GM12878 (cell line): Measurements from ENCODE around the gene RSAD2. TPM values are rescaled to one million over a fixed set of nuclear protein-coding genes. Genes with fewer than 3 reads are reported as not detected.

Experiments
- ETV6 ChIP-seq, 2 experiments: fragments of 450-650 bp in 1 of 2; IDR thresholded peaks in 1 of 2; conservative IDR thresholded peaks in 1 of 2; 2 replicates each; pipeline ENCODE4 v1.6.1; 2014; ENCODE audit warnings: antibody characterized with exemption in 1 of 2, borderline replicate concordance in 1 of 2, low read depth in 1 of 2, mild to moderate bottlenecking in 1 of 2, moderate library complexity in 1 of 2
- HDAC2 ChIP-seq: fragments of 200-600 bp; sonication (generic); IDR thresholded peaks from 2 replicates; pipeline ENCODE4 v1.6.1; 2017
- HSF1 ChIP-seq: fragments of 150-350 bp; IDR thresholded peaks from 2 replicates; pipeline ENCODE4 v1.6.1; 2014; ENCODE audit warnings: mild to moderate bottlenecking, low read depth, low read length
- IRF4 ChIP-seq: IDR thresholded peaks from 2 replicates; pipeline ENCODE4 v1.6.1; 2011; ENCODE audit warnings: low read depth, low read length
- KDM1A ChIP-seq: fragments of 200-600 bp; sonication (generic); IDR thresholded peaks from 2 replicates; pipeline ENCODE4 v1.6.1; 2016; ENCODE audit warnings: borderline replicate concordance
- LARP7 ChIP-seq: fragments of 450-650 bp; IDR thresholded peaks from 2 replicates; pipeline ENCODE4 v1.6.1; 2017; ENCODE audit warnings: mild to moderate bottlenecking
- NFIC ChIP-seq: IDR thresholded peaks from 2 replicates; pipeline ENCODE4 v1.6.1; 2012; ENCODE audit warnings: low read depth, mild to moderate bottlenecking, inconsistent platforms, low read length, moderate library complexity
- NFYB ChIP-seq: IDR thresholded peaks from 2 replicates; pipeline ENCODE4 v1.6.1; 2011; ENCODE audit warnings: low read depth, mild to moderate bottlenecking, low read length, improper control_type of control experiment, moderate library complexity; ENCODE audit not compliant: insufficient read depth
- RFX5 ChIP-seq: IDR thresholded peaks from 2 replicates; pipeline ENCODE4 v1.6.1; 2011; ENCODE audit warnings: low read depth, low read length, improper control_type of control experiment
- RUNX3 ChIP-seq: IDR thresholded peaks from 2 replicates; pipeline ENCODE4 v1.6.1; 2012; ENCODE audit warnings: low read length, inconsistent platforms
- SMAD5 ChIP-seq: IDR thresholded peaks from 2 replicates; pipeline ENCODE4 v1.6.1; 2016; ENCODE audit warnings: antibody characterized with exemption, low read depth
- SMC3 ChIP-seq: IDR thresholded peaks from 2 replicates; pipeline ENCODE4 v1.6.1; 2011; ENCODE audit warnings: low read length, improper control_type of control experiment, borderline replicate concordance
- SUZ12 ChIP-seq: fragments of 200-600 bp; sonication (generic); IDR thresholded peaks from one replicate; pipeline ENCODE4 v1.6.1; 2018; ENCODE audit warnings: antibody characterized with exemption, mild to moderate bottlenecking; ENCODE audit not compliant: unreplicated experiment
- TARDBP ChIP-seq: IDR thresholded peaks from 2 replicates; pipeline ENCODE4 v1.6.1; 2016; ENCODE audit warnings: borderline replicate concordance
- YY1 ChIP-seq: IDR thresholded peaks from 2 replicates; pipeline ENCODE4 v1.6.1; 2011; ENCODE audit warnings: low read depth, mild to moderate bottlenecking, low read length
- ZBED1 ChIP-seq: IDR thresholded peaks from 2 replicates; pipeline ENCODE4 v1.6.1; 2016; ENCODE audit warnings: borderline replicate concordance
- ZNF274 ChIP-seq: IDR thresholded peaks from one replicate; pipeline ENCODE4 v1.8.0; 2011; ENCODE audit not compliant: insufficient read length, insufficient read depth
- polyA plus RNA-seq, 11 experiments: library from polyadenylated mRNA; depleted of rRNA in 4 of 11; unstranded in 6 of 11; stranded (reverse) in 5 of 11; fragments of >200 nt; fragmentation: Nextera tagmentation in 4 of 11; fragmentation: Illumina TruSeq in 1 of 11; extraction: Ambion mirVana in 4 of 11; extraction: Trizol in 1 of 11; gene quantifications; 1 replicate in 1 of 11; 2 replicates in 10 of 11; pipeline versions ENCODE4 v1.2.1 to v1.2.3, GENCODE V29; 2011 to 2016; ENCODE audit warnings: inconsistent platforms in 2 of 11, missing spikeins in 2 of 11, low read depth in 1 of 11
- total RNA-seq, 4 experiments: library from RNA; depleted of rRNA in 3 of 4; stranded (reverse); fragments of >200 nt in 3 of 4; fragmentation: Illumina TruSeq in 1 of 4; extraction: Trizol in 1 of 4; gene quantifications; 2 replicates each; pipeline versions ENCODE4 v1.2.1 to v1.2.3, GENCODE V29; 2013 to 2021
- TF ChIP-seq, protein P1 (sequence below): IDR thresholded peaks from 2 replicates; pipeline ENCODE4 v1.6.1; 2012; ENCODE audit warnings: low read depth, low read length, improper control_type of control experiment
- TF ChIP-seq, protein P2 (sequence below): IDR thresholded peaks from 2 replicates; pipeline ENCODE4 v1.6.1; 2011; ENCODE audit warnings: borderline replicate concordance, low read depth, mild to moderate bottlenecking, moderate library complexity, mixed read lengths, low read length; ENCODE audit not compliant: insufficient read depth; ENCODE audit errors: extremely low read length
- TF ChIP-seq, protein P3 (sequence below): IDR thresholded peaks from 2 replicates; pipeline ENCODE4 v1.6.1; 2012; ENCODE audit warnings: low read length, inconsistent platforms
- TF ChIP-seq, protein P4 (sequence below): fragments of 450-650 bp; IDR thresholded peaks from 2 replicates; pipeline ENCODE4 v1.6.1; 2017; ENCODE audit warnings: antibody characterized with exemption, mild to moderate bottlenecking, moderate library complexity

Gene RSAD2
- total and polyA plus RNA-seq, 10 of the 15 experiments (the other 5 are each of a cell fraction or from before 2014, with no cell fraction given), result 0.24 to 0.90 (median 0.69) TPM

DNA sequence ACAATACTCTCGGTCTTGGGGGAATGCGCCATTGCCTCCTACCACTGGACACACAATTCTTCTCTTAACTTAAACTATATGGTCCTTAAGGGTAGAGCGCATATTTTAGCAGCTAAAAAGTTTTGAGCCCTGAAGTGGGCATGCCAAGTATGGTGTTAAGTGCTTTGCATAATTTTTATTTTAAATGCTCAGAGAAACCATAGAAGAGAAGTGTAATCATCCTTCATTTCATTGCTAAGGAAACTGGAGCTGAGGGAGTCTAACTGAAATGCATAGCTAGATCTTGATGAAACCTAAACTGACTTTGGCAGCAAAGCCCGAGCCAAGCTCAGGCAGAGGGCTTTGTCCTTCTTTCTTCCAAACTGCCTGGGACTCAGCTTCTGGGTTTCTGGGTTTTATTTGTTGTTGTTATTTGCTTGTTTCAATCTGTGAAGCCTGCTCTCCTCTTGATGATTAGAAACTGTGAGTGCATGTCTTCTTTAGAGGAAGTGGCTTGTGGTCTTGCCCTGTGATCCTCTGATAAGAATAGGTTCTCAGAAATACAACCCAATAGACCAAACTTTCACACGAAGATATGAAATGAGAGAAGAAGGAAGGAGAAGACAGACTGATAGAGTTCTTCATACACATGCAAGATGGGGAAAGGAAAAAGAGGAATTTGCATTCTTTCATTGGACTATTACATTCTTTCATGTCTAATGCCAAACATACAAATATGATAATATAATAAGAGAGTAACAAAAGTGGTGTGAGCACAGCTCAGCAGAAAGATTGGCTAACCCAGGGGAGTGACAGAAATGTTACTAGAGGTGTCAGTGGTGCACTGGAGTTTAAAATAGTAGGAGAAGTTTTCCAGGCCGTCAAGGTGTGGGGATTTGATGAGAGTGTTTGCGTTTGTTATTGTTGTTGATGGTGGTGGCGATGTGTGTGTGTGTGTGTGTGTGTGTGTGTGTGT is 32.1 kb downstream of the RSAD2 start (continued):
- no peak for TF ChIP-seq RFX5
- TF ChIP-seq NFYB, result no peak
- peak in 1 of 2 experiments; percentile 57; a peak in 1 of 4 replicates for TF ChIP-seq ETV6 (conservative IDR thresholded peaks at IDR 0.05 in 1 of 2, IDR thresholded peaks at IDR 0.05 in 1 of 2; ENCODE audit: borderline replicate concordance in 1 of 2, low read depth in 1 of 2)
- 0 out of 2 replicates have a peak, but pooled peaks have one; percentile 7 for TF ChIP-seq IRF4
- TF ChIP-seq ZNF274, result no peak
- no peak for TF ChIP-seq KDM1A
- TF ChIP-seq, protein P1, sequence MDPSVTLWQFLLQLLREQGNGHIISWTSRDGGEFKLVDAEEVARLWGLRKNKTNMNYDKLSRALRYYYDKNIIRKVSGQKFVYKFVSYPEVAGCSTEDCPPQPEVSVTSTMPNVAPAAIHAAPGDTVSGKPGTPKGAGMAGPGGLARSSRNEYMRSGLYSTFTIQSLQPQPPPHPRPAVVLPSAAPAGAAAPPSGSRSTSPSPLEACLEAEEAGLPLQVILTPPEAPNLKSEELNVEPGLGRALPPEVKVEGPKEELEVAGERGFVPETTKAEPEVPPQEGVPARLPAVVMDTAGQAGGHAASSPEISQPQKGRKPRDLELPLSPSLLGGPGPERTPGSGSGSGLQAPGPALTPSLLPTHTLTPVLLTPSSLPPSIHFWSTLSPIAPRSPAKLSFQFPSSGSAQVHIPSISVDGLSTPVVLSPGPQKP, result no peak
- no peak for TF ChIP-seq SUZ12
- TF ChIP-seq, protein P2, sequence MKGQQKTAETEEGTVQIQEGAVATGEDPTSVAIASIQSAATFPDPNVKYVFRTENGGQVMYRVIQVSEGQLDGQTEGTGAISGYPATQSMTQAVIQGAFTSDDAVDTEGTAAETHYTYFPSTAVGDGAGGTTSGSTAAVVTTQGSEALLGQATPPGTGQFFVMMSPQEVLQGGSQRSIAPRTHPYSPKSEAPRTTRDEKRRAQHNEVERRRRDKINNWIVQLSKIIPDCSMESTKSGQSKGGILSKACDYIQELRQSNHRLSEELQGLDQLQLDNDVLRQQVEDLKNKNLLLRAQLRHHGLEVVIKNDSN, result no peak
- TF ChIP-seq HDAC2, result no peak
- no peak for TF ChIP-seq TARDBP
- no peak for TF ChIP-seq SMC3
- TF ChIP-seq SMAD5, result no peak
- TF ChIP-seq HSF1, result no peak
- TF ChIP-seq, protein P3, sequence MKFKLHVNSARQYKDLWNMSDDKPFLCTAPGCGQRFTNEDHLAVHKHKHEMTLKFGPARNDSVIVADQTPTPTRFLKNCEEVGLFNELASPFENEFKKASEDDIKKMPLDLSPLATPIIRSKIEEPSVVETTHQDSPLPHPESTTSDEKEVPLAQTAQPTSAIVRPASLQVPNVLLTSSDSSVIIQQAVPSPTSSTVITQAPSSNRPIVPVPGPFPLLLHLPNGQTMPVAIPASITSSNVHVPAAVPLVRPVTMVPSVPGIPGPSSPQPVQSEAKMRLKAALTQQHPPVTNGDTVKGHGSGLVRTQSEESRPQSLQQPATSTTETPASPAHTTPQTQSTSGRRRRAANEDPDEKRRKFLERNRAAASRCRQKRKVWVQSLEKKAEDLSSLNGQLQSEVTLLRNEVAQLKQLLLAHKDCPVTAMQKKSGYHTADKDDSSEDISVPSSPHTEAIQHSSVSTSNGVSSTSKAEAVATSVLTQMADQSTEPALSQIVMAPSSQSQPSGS, result peak; percentile 83
- TF ChIP-seq YY1, result no peak
- peak; percentile 91 for TF ChIP-seq NFIC
- TF ChIP-seq LARP7, result no peak
- peak; percentile 98 for TF ChIP-seq RUNX3
- TF ChIP-seq, protein P4, sequence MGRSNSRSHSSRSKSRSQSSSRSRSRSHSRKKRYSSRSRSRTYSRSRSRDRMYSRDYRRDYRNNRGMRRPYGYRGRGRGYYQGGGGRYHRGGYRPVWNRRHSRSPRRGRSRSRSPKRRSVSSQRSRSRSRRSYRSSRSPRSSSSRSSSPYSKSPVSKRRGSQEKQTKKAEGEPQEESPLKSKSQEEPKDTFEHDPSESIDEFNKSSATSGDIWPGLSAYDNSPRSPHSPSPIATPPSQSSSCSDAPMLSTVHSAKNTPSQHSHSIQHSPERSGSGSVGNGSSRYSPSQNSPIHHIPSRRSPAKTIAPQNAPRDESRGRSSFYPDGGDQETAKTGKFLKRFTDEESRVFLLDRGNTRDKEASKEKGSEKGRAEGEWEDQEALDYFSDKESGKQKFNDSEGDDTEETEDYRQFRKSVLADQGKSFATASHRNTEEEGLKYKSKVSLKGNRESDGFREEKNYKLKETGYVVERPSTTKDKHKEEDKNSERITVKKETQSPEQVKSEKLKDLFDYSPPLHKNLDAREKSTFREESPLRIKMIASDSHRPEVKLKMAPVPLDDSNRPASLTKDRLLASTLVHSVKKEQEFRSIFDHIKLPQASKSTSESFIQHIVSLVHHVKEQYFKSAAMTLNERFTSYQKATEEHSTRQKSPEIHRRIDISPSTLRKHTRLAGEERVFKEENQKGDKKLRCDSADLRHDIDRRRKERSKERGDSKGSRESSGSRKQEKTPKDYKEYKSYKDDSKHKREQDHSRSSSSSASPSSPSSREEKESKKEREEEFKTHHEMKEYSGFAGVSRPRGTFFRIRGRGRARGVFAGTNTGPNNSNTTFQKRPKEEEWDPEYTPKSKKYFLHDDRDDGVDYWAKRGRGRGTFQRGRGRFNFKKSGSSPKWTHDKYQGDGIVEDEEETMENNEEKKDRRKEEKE, result no peak
- 0 out of 2 replicates have a peak, but pooled peaks have one; percentile 23 for TF ChIP-seq ZBED1
